Natural killer cell (primary cell): Measurements from ENCODE around the gene ST8SIA2. TPM values are rescaled to one million over a fixed set of nuclear protein-coding genes. Genes with fewer than 3 reads are reported as not detected.

Experiments
- ATAC-seq, 3 donors: fragments of 150-1000 bp in 2 of 3; fragments of 200-7000 bp in 1 of 3; cut with Tn5 transposase; 1 replicate in 1 of 3; 2 replicates in 2 of 3; pipeline ENCODE4 v1.10.0; 2021; ENCODE audit warnings: mild to moderate bottlenecking in 2 of 3, moderate library complexity in 2 of 3
- DNase-seq, 2 donors: peaks; one replicate each; pipeline versions ENCODE4 v3.0.0 to v3.0.0-alpha.2; 2013 to 2021; ENCODE audit warnings: mixed read lengths in 1 of 2
- H3K27ac ChIP-seq: one replicate; pipeline ENCODE4 v1.5.1; 2013; ENCODE audit warnings: mild to moderate bottlenecking, low read length
- H3K27me3 ChIP-seq: one replicate; pipeline ENCODE4 v1.6.1; 2013; ENCODE audit warnings: low read length; ENCODE audit not compliant: control insufficient read depth, insufficient read depth
- H3K36me3 ChIP-seq: one replicate; pipeline ENCODE4 v1.6.1; 2013; ENCODE audit warnings: low read length; ENCODE audit not compliant: control insufficient read depth, insufficient read depth
- H3K4me1 ChIP-seq: one replicate; pipeline ENCODE4 v1.6.1; 2013; ENCODE audit warnings: low read length; ENCODE audit not compliant: control insufficient read depth, insufficient read depth
- H3K4me3 ChIP-seq: one replicate; pipeline ENCODE4 v1.5.1; 2013; ENCODE audit warnings: low read length
- H3K9me3 ChIP-seq: one replicate; pipeline ENCODE4 v1.6.1; 2013; ENCODE audit warnings: low read length; ENCODE audit not compliant: control insufficient read depth, insufficient read depth
- H3K27ac Mint-ChIP-seq, 2 donors: one replicate each; pipeline ENCODE4 v1.8.0; 2022; ENCODE audit warnings: mild to moderate bottlenecking in 2 of 2, mixed read lengths in 2 of 2, moderate library complexity in 1 of 2
- H3K27me3 Mint-ChIP-seq, 2 donors: one replicate each; pipeline ENCODE4 v1.8.0; 2022; ENCODE audit warnings: low read depth in 2 of 2, mixed read lengths in 2 of 2
- H3K36me3 Mint-ChIP-seq: one replicate; pipeline ENCODE4 v1.8.0; 2022; ENCODE audit warnings: mixed read lengths
- H3K4me1 Mint-ChIP-seq, 2 donors: one replicate each; pipeline ENCODE4 v1.8.0; 2022; ENCODE audit warnings: mixed read lengths in 2 of 2
- H3K4me3 Mint-ChIP-seq: one replicate; pipeline ENCODE4 v1.8.0; 2022; ENCODE audit warnings: mild to moderate bottlenecking, moderate library complexity, mixed read lengths
- H3K9me3 Mint-ChIP-seq, 2 donors: one replicate each; pipeline ENCODE4 v1.8.0; 2022; ENCODE audit warnings: mixed read lengths in 2 of 2
- WGBS: methylation state at CpG from one replicate; pipeline ENCODE4 v1.1.7; 2013; ENCODE audit warnings: missing lambda C conversion rate; ENCODE audit not compliant: insufficient coverage; 5-methylcytosine and 5-hydroxymethylcytosine counted together
- intact Hi-C: fragments of 100-400 bp; cut with micrococcal nuclease; formaldehyde crosslinking; loops from one replicate; pipeline ENCODE4 v1.14.2; 2022
- total RNA-seq, 4 donors: library from RNA; stranded (reverse); fragments of 120-200 nt in 1 of 4; gene quantifications; one replicate each; pipeline versions ENCODE4 v1.2.3 to v1.2.4, GENCODE V29; 2013 to 2022
- TF ChIP-seq, protein P1 (sequence below): fragments of 200-600 bp; IDR thresholded peaks from one replicate; pipeline ENCODE4 v1.8.0; 2022; ENCODE audit warnings: antibody characterized with exemption

ST8SIA2 gene
- total RNA-seq, 3 donors from 2014 or later (not counting 1 experiment from before 2014, with no cell fraction given): not detected

DNA sequence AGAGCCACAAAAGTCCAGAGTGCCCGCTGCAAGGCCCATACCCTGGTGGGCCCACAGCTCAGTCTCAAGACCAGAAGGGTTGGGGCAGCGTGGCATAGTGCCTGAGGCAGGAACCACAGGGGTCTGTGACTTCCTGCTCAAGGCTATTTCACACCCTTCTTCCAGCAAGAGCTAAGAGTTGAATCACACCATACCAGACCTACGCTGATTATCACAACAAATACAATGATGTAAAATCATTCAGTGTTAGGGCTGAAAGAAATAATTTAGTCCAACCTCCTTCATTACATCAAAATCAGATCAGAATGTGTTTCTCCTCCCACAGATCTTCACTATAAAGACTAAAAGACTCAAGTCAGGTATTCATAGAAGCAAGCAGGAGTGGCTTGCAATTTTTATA lies 27.8 kb upstream of the ST8SIA2 start:
- Histone ChIP-seq H3K4me1 (no peaks in the 10 kb centered on the region), H3K9me3 (no peaks in the 10 kb centered on the region), H3K27me3 (no peaks in the 10 kb centered on the region), H3K36me3 (no peaks in the 10 kb centered on the region), H3K27ac (no peak overlapping the region), H3K4me3 (no peak overlapping the region)
- no peaks in the 10 kb centered on the region for H3K9me3 Mint-ChIP-seq
- TF ChIP-seq, protein P1, sequence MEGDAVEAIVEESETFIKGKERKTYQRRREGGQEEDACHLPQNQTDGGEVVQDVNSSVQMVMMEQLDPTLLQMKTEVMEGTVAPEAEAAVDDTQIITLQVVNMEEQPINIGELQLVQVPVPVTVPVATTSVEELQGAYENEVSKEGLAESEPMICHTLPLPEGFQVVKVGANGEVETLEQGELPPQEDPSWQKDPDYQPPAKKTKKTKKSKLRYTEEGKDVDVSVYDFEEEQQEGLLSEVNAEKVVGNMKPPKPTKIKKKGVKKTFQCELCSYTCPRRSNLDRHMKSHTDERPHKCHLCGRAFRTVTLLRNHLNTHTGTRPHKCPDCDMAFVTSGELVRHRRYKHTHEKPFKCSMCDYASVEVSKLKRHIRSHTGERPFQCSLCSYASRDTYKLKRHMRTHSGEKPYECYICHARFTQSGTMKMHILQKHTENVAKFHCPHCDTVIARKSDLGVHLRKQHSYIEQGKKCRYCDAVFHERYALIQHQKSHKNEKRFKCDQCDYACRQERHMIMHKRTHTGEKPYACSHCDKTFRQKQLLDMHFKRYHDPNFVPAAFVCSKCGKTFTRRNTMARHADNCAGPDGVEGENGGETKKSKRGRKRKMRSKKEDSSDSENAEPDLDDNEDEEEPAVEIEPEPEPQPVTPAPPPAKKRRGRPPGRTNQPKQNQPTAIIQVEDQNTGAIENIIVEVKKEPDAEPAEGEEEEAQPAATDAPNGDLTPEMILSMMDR: no peak
- no peaks in the 10 kb centered on the region for H3K36me3 Mint-ChIP-seq
- no peak overlapping the region for H3K4me3 Mint-ChIP-seq
- ATAC-seq (no peak), DNase-seq (no peak)
- H3K4me1 Mint-ChIP-seq: no peaks in the 10 kb centered on the region
- peaks cover 10 to 26% of the 10 kb centered on the region in 2 donors for H3K27me3 Mint-ChIP-seq
- H3K27ac Mint-ChIP-seq: no peak overlapping the region
- intact Hi-C loops: no loop called here
- 60% methylated on average over 2 of the region's 3 CpGs for WGBS

DNA sequence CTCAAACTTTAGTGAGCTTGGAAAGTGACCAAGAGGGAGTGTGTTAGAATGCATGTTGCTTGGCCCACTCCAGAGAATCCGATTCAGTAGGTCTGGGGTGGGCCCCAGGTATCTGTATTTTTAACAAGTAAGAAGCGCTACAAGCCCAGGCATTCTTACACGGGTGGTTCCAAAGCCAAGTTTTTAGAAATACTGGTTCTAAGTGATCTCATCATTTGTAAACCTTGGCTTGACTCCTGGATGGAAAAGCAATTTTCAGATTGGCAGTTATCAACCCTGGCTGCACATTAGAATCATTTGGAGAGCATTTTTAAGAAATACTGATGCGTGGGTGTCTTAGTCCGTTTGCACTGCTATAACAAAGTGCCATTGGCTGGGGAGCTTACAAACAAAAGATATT lies 27.3 kb upstream of the ST8SIA2 start:
- H3K27ac ChIP-seq: no peak overlapping the region
- Mint-ChIP-seq H3K9me3 (no peaks in the 10 kb centered on the region), H3K27me3 (peaks cover 9 to 26% of the 10 kb centered on the region in 2 donors), H3K36me3 (no peaks in the 10 kb centered on the region), H3K4me1 (no peaks in the 10 kb centered on the region), H3K4me3 (no peak overlapping the region), H3K27ac (no peak overlapping the region)
- no peak overlapping the region for H3K4me3 ChIP-seq
- H3K4me1 ChIP-seq: no peaks in the 10 kb centered on the region
- ATAC-seq (no peak), DNase-seq (no peak)
- no peaks in the 10 kb centered on the region for H3K36me3 ChIP-seq
- TF ChIP-seq, protein P1: no peak
- no peaks in the 10 kb centered on the region for H3K9me3 ChIP-seq
- WGBS: 93% methylated on average over 5 of the region's 5 CpGs
- no peaks in the 10 kb centered on the region for H3K27me3 ChIP-seq
- intact Hi-C loops: no loop called here

DNA sequence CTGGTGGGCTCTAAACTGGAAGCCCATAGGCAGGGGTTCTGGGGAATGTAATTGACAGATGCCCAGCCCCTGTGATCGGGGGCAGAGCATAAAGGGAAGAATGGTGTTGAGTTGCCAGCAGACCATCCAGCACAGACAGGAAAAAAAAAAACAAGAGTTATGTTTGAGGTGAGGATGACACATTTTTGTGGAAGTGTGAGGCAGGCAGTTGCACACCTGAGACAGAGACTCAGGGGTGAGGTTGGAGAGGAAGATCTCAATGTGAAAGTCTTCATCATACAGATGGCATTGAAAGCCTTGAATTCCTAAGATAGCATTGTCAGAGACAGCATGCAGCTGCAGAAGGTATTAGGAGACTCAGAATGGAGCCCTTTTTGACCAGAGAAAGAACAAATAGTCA lies 18.6 kb upstream of the ST8SIA2 start:
- no peaks in the 10 kb centered on the region for H3K9me3 Mint-ChIP-seq
- no peak for ATAC-seq
- H3K27me3 Mint-ChIP-seq: peaks cover 19 to 53% of the 10 kb centered on the region in 2 donors
- no peak overlapping the region for H3K27ac Mint-ChIP-seq
- no peaks in the 10 kb centered on the region for H3K36me3 Mint-ChIP-seq
- no peak overlapping the region for H3K4me3 Mint-ChIP-seq
- H3K4me3 ChIP-seq: no peak overlapping the region
- no peaks in the 10 kb centered on the region for H3K4me1 Mint-ChIP-seq
- H3K27ac ChIP-seq: no peak overlapping the region
- 65% methylated on average over 1 of the region's 1 CpG for WGBS
- DNase-seq: no peak
- H3K9me3 ChIP-seq: no peaks in the 10 kb centered on the region
- TF ChIP-seq, protein P1: no peak
- H3K36me3 ChIP-seq: no peaks in the 10 kb centered on the region
- H3K27me3 ChIP-seq: no peaks in the 10 kb centered on the region
- H3K4me1 ChIP-seq: no peaks in the 10 kb centered on the region
- intact Hi-C loops: no loop called here

DNA sequence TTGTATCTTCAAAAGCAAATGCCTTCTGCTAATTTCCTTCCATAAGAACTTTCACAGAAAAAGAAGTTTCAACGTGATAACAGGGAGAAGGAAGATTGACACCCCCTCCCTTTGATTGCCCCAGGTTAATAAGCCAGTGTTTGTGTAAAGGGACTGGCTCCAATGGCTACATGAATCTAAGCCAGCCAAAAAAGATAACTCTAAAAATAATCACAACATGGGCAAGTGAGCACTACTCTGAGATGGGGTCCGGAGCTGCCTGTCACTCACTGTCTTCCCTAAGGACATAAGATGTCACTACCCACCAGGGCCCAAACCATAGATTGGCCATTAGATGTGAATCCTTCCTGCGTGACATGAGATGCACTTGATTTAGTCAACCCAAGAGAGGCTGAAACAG lies 17.6 kb upstream of the ST8SIA2 start:
- no peaks in the 10 kb centered on the region for H3K4me1 Mint-ChIP-seq
- no peaks in the 10 kb centered on the region for H3K36me3 Mint-ChIP-seq
- Histone ChIP-seq H3K4me1 (no peaks in the 10 kb centered on the region), H3K9me3 (no peaks in the 10 kb centered on the region), H3K27ac (no peak overlapping the region), H3K36me3 (no peaks in the 10 kb centered on the region), H3K4me3 (no peak overlapping the region), H3K27me3 (no peaks in the 10 kb centered on the region)
- no peak overlapping the region for H3K27ac Mint-ChIP-seq
- peaks cover 26 to 60% of the 10 kb centered on the region in 2 donors for H3K27me3 Mint-ChIP-seq
- ATAC-seq (no peak), DNase-seq (no peak)
- TF ChIP-seq, protein P1: no peak
- WGBS: 89% methylated on average over 2 of the region's 3 CpGs
- H3K9me3 Mint-ChIP-seq: no peaks in the 10 kb centered on the region
- intact Hi-C loops: no loop called here
- no peak overlapping the region for H3K4me3 Mint-ChIP-seq
